Osteocyte (in vitro differentiated cells): ENCODE measurements around the gene SACM1L. TPM values are rescaled to one million over a fixed set of nuclear protein-coding genes. Genes with fewer than 3 reads are reported as not detected.

Source experiments
- total RNA-seq: library from RNA; stranded (reverse); gene quantifications from 2 replicates; pipeline ENCODE4 v1.2.1, GENCODE V29; 2021

The SACM1L gene
- total RNA-seq, 1 donor from 2014 or later, result 38.3 TPM

Other genes starting within 250 kb of the SACM1L start
- gene LIMD1, start 94.6 kb upstream of the SACM1L start, total RNA-seq, result 28.3 and 33.8 TPM in 2 replicates
- not detected in 2 replicates for gene SLC6A20, start 107.1 kb downstream of the SACM1L start, total RNA-seq
- 20.2 and 23.0 TPM in 2 replicates for gene LZTFL1, start 152.7 kb downstream of the SACM1L start, total RNA-seq
- gene CCR9, start 197.1 kb downstream of the SACM1L start, total RNA-seq, result not detected in 2 replicates